ENCODE results near the gene CHTF18. TPM values are rescaled to one million over a fixed set of nuclear protein-coding genes. Genes with fewer than 3 reads are reported as not detected.

Gene CHTF18
- total and polyA plus RNA-seq, 10 of the 15 experiments (the other 5 are each of a cell fraction or from before 2014, with no cell fraction given), result 1.6 to 87.8 (median 19.4) TPM

- no peak for TF ChIP-seq SMC3 (IDR thresholded peaks at IDR 0.05; ENCODE audit: borderline replicate concordance, low read length)
Observed at GRCh38 chr16:767743-768235, 20.6 kb upstream of the CHTF18 start (continued).

DNA sequence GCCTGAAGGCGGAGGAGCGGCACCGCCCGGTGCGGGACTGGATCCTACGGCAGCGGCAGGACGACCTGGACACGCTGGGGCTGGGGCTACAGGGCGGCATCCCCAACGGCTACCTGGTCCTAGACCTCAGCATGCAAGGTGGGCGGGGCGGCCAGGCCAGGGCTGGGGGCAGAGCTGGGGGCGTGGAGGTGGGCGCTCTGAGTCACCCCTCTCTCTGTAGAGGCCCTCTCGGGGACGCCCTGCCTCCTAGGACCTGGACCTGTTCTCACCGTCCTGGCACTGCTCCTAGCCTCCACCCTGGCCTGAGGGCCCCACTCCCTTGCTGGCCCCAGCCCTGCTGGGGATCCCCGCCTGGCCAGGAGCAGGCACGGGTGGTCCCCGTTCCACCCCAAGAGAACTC is 20.0 kb upstream of the CHTF18 start:
- ATAC-seq, result peak; percentile 47
- Histone ChIP-seq H3K4me2 (ENCODE audit: control insufficient read depth, insufficient read depth) (no peak overlapping the region), H3K9me3 (replicated peaks; ENCODE audit: control insufficient read depth, insufficient read depth, low read length) (no peaks in the 10 kb centered on the region), H4K20me1 (ENCODE audit: control insufficient read depth, insufficient read depth) (no peaks in the 10 kb centered on the region), H3K79me2 (ENCODE audit: control insufficient read depth, insufficient read depth, low read length) (no peaks in the 10 kb centered on the region), H3K4me1 (ENCODE audit: control insufficient read depth, insufficient read depth, low read length) (no peaks in the 10 kb centered on the region), H3K27ac (ENCODE audit: control insufficient read depth, insufficient read depth) (no peak overlapping the region), H3K9ac (ENCODE audit: control insufficient read depth, insufficient read depth, low read length) (no peak overlapping the region), H3K36me3 (ENCODE audit: control insufficient read depth in 2 of 2, insufficient read depth in 2 of 2, low read length in 1 of 2) (no peaks in the 10 kb centered on the region), H3K27me3 (replicated peaks in 1 of 2; ENCODE audit: control insufficient read depth in 2 of 2, insufficient read depth in 2 of 2, low read length in 1 of 2) (no peaks in the 10 kb centered on the region), H3K4me3 (no peak overlapping the region), H2AFZ (ENCODE audit: control insufficient read depth, low read depth, low read length) (no peak overlapping the region)
- no TSS peak for BruUV-seq (replicated peaks)
- FAIRE-seq, result no peak
- DNase-seq (ENCODE audit: low read depth, low spot score), result no peak
- intact Hi-C loops (cut with micrococcal nuclease; ENCODE audit: unreplicated experiment), result no loop called here
- ChIA-PET CTCF (no interaction called here), RAD21 (ENCODE audit: unreplicated experiment) (no interaction called here), POLR2A (no interaction called here), SMC1A (ENCODE audit: uncharacterized antibody, unreplicated experiment) (no interaction called here)
- 53% methylated on average over 20 of the region's 21 CpGs for WGBS (ENCODE audit: insufficient coverage, insufficient replicate concordance, low lambda C conversion rate, missing lambda C conversion rate)
- in situ Hi-C loops (cut with MboI), result no loop called here
- TF ChIP-seq SIN3A (IDR thresholded peaks at IDR 0.05; ENCODE audit: low read depth, low read length) (no peak), TCF3 (IDR thresholded peaks at IDR 0.05; ENCODE audit: borderline replicate concordance, insufficient read depth, low read depth, low read length) (no peak), HDAC2 (IDR thresholded peaks at IDR 0.05) (no peak), SMC3 (IDR thresholded peaks at IDR 0.05; ENCODE audit: borderline replicate concordance, low read length) (no peak), MXI1 (IDR thresholded peaks at IDR 0.05; ENCODE audit: low read depth, low read length) (no peak), ZNF384 (IDR thresholded peaks at IDR 0.05; ENCODE audit: borderline replicate concordance, low read depth, low read length) (no peak), YY1 (IDR thresholded peaks at IDR 0.05; ENCODE audit: low read depth, low read length) (no peak), SREBF2 (IDR thresholded peaks at IDR 0.05; ENCODE audit: low read length) (no peak), PAX5 (IDR thresholded peaks at IDR 0.05; ENCODE audit: borderline replicate concordance, low read depth, low read length) (no peak), TARDBP (IDR thresholded peaks at IDR 0.05; ENCODE audit: borderline replicate concordance) (no peak)
- TF ChIP-seq, protein P1, sequence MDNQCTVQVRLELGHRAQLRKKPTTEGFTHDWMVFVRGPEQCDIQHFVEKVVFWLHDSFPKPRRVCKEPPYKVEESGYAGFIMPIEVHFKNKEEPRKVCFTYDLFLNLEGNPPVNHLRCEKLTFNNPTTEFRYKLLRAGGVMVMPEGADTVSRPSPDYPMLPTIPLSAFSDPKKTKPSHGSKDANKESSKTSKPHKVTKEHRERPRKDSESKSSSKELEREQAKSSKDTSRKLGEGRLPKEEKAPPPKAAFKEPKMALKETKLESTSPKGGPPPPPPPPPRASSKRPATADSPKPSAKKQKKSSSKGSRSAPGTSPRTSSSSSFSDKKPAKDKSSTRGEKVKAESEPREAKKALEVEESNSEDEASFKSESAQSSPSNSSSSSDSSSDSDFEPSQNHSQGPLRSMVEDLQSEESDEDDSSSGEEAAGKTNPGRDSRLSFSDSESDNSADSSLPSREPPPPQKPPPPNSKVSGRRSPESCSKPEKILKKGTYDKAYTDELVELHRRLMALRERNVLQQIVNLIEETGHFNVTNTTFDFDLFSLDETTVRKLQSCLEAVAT (IDR thresholded peaks at IDR 0.05), result no peak
- TF ChIP-seq, protein P2, sequence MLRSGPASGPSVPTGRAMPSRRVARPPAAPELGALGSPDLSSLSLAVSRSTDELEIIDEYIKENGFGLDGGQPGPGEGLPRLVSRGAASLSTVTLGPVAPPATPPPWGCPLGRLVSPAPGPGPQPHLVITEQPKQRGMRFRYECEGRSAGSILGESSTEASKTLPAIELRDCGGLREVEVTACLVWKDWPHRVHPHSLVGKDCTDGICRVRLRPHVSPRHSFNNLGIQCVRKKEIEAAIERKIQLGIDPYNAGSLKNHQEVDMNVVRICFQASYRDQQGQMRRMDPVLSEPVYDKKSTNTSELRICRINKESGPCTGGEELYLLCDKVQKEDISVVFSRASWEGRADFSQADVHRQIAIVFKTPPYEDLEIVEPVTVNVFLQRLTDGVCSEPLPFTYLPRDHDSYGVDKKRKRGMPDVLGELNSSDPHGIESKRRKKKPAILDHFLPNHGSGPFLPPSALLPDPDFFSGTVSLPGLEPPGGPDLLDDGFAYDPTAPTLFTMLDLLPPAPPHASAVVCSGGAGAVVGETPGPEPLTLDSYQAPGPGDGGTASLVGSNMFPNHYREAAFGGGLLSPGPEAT (IDR thresholded peaks at IDR 0.05; ENCODE audit: low read depth), result no peak
- TF ChIP-seq, protein P3, sequence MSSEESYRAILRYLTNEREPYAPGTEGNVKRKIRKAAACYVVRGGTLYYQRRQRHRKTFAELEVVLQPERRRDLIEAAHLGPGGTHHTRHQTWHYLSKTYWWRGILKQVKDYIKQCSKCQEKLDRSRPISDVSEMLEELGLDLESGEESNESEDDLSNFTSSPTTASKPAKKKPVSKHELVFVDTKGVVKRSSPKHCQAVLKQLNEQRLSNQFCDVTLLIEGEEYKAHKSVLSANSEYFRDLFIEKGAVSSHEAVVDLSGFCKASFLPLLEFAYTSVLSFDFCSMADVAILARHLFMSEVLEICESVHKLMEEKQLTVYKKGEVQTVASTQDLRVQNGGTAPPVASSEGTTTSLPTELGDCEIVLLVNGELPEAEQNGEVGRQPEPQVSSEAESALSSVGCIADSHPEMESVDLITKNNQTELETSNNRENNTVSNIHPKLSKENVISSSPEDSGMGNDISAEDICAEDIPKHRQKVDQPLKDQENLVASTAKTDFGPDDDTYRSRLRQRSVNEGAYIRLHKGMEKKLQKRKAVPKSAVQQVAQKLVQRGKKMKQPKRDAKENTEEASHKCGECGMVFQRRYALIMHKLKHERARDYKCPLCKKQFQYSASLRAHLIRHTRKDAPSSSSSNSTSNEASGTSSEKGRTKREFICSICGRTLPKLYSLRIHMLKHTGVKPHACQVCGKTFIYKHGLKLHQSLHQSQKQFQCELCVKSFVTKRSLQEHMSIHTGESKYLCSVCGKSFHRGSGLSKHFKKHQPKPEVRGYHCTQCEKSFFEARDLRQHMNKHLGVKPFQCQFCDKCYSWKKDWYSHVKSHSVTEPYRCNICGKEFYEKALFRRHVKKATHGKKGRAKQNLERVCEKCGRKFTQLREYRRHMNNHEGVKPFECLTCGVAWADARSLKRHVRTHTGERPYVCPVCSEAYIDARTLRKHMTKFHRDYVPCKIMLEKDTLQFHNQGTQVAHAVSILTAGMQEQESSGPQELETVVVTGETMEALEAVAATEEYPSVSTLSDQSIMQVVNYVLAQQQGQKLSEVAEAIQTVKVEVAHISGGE (CRISPR knock-in tag; IDR thresholded peaks at IDR 0.05), result no peak
- TF ChIP-seq, protein P4, sequence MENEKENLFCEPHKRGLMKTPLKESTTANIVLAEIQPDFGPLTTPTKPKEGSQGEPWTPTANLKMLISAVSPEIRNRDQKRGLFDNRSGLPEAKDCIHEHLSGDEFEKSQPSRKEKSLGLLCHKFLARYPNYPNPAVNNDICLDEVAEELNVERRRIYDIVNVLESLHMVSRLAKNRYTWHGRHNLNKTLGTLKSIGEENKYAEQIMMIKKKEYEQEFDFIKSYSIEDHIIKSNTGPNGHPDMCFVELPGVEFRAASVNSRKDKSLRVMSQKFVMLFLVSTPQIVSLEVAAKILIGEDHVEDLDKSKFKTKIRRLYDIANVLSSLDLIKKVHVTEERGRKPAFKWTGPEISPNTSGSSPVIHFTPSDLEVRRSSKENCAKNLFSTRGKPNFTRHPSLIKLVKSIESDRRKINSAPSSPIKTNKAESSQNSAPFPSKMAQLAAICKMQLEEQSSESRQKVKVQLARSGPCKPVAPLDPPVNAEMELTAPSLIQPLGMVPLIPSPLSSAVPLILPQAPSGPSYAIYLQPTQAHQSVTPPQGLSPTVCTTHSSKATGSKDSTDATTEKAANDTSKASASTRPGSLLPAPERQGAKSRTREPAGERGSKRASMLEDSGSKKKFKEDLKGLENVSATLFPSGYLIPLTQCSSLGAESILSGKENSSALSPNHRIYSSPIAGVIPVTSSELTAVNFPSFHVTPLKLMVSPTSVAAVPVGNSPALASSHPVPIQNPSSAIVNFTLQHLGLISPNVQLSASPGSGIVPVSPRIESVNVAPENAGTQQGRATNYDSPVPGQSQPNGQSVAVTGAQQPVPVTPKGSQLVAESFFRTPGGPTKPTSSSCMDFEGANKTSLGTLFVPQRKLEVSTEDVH (IDR thresholded peaks at IDR 0.05; ENCODE audit: low read depth, partially characterized antibody), result no peak

All from GM12878 (cell line).